Spinal cord (tissue), 10 donors: ENCODE results near the gene KRTAP10-2. TPM values are rescaled to one million over a fixed set of nuclear protein-coding genes. Genes with fewer than 3 reads are reported as not detected.

Experiments used
- DNase-seq, 6 donors: peaks; one replicate each; pipeline versions ENCODE4 v3.0.0 to v3.0.0-alpha.2; 2013 to 2015; ENCODE audit warnings: low spot score in 6 of 6, low read depth in 4 of 6
- H3K27ac ChIP-seq: one replicate; pipeline ENCODE4 v1.5.1; 2013; ENCODE audit warnings: low read depth, low read length, control low read depth
- H3K27me3 ChIP-seq: one replicate; pipeline ENCODE4 v1.6.1; 2013; ENCODE audit warnings: low read length; ENCODE audit not compliant: control insufficient read depth, insufficient read depth
- H3K36me3 ChIP-seq: one replicate; pipeline ENCODE4 v1.6.1; 2013; ENCODE audit warnings: low read length; ENCODE audit not compliant: control insufficient read depth, insufficient read depth
- H3K4me1 ChIP-seq: one replicate; pipeline ENCODE4 v1.6.1; 2013; ENCODE audit warnings: low read length; ENCODE audit not compliant: control insufficient read depth, insufficient read depth
- H3K4me3 ChIP-seq: one replicate; pipeline ENCODE4 v1.5.1; 2013; ENCODE audit warnings: low read depth, low read length, control low read depth
- H3K9me3 ChIP-seq: one replicate; pipeline ENCODE4 v1.6.1; 2013; ENCODE audit warnings: low read length; ENCODE audit not compliant: control insufficient read depth, insufficient read depth
- WGBS: methylation state at CpG from one replicate; pipeline ENCODE4 v1.1.5; 2013; ENCODE audit warnings: missing lambda C conversion rate; ENCODE audit not compliant: insufficient coverage; 5-methylcytosine and 5-hydroxymethylcytosine counted together
- polyA plus RNA-seq, 2 donors: library from polyadenylated mRNA; unstranded; fragments of 120-200 nt; gene quantifications; one replicate each; pipeline ENCODE4 v1.2.1, GENCODE V29; 2013; ENCODE audit not compliant: insufficient read length in 2 of 2
- total RNA-seq, 2 donors: library from RNA; depleted of rRNA in 1 of 2; stranded (reverse); fragments of 120-200 nt in 1 of 2; fragments of >200 nt in 1 of 2; gene quantifications; one replicate each; pipeline versions ENCODE4 v1.2.3 to v1.2.4, GENCODE V29; 2013 to 2014
- donor health status: healthy.

KRTAP10-2 gene
- total and polyA plus RNA-seq, 4 donors, result not detected

- H3K4me1 ChIP-seq, result peaks cover 9% of the 10 kb centered on the region
- H3K27ac ChIP-seq, result no peak overlapping the region
- H3K9me3 ChIP-seq, result peaks cover 2% of the 10 kb centered on the region
- peaks cover 4% of the 10 kb centered on the region for H3K27me3 ChIP-seq
- no peaks in the 10 kb centered on the region for H3K36me3 ChIP-seq
- WGBS, result 90% methylated on average over 8 of the region's 11 CpGs
- DNase-seq, result no peak
- no peak overlapping the region for H3K4me3 ChIP-seq
Measured at GRCh38 chr21:44514746-44515358, 36.5 kb downstream of the KRTAP10-2 start.

GRCh38 chr21:44514218-44514520 lies 37.1 kb downstream of the KRTAP10-2 start:
- no peak for DNase-seq
- Histone ChIP-seq H3K27me3 (peaks cover 4% of the 10 kb centered on the region), H3K27ac (no peak overlapping the region), H3K9me3 (no peaks in the 10 kb centered on the region), H3K4me1 (peaks cover 9% of the 10 kb centered on the region), H3K36me3 (no peaks in the 10 kb centered on the region), H3K4me3 (no peak overlapping the region)
- 86% methylated on average over 7 of the region's 7 CpGs for WGBS

- Histone ChIP-seq H3K4me1 (peaks cover 9% of the 10 kb centered on the region), H3K27ac (no peak overlapping the region), H3K9me3 (no peaks in the 10 kb centered on the region), H3K36me3 (no peaks in the 10 kb centered on the region), H3K4me3 (no peak overlapping the region), H3K27me3 (peaks cover 4% of the 10 kb centered on the region)
- 65% methylated on average over 15 of the region's 15 CpGs for WGBS
- peak in 1 of 6 donors; percentile 20 for DNase-seq
Measured at GRCh38 chr21:44513389-44514217, 37.7 kb downstream of the KRTAP10-2 start.

GRCh38 chr21:44512496-44513388 lies 38.6 kb downstream of the KRTAP10-2 start:
- Histone ChIP-seq H3K4me3 (no peak overlapping the region), H3K27me3 (peaks cover 4% of the 10 kb centered on the region), H3K9me3 (no peaks in the 10 kb centered on the region), H3K36me3 (no peaks in the 10 kb centered on the region), H3K27ac (no peak overlapping the region), H3K4me1 (peaks cover 9% of the 10 kb centered on the region)
- 78% methylated on average over 20 of the region's 21 CpGs for WGBS
- DNase-seq, result no peak

GRCh38 chr21:44511938-44512275 lies 39.4 kb downstream of the KRTAP10-2 start:
- no peak overlapping the region for H3K27ac ChIP-seq
- H3K9me3 ChIP-seq, result no peaks in the 10 kb centered on the region
- no peak for DNase-seq
- no peak overlapping the region for H3K4me3 ChIP-seq
- H3K27me3 ChIP-seq, result peaks cover 4% of the 10 kb centered on the region
- no peaks in the 10 kb centered on the region for H3K36me3 ChIP-seq
- H3K4me1 ChIP-seq, result peaks cover 9% of the 10 kb centered on the region
- 83% methylated on average over 8 of the region's 8 CpGs for WGBS

- peaks cover 10% of the 10 kb centered on the region for H3K4me1 ChIP-seq
- DNase-seq, result no peak
- 95% methylated on average over 11 of the region's 11 CpGs for WGBS
- no peak overlapping the region for H3K27ac ChIP-seq
- H3K36me3 ChIP-seq, result no peaks in the 10 kb centered on the region
- H3K27me3 ChIP-seq, result peaks cover 4% of the 10 kb centered on the region
- no peak overlapping the region for H3K4me3 ChIP-seq
- H3K9me3 ChIP-seq, result no peaks in the 10 kb centered on the region
Measured at GRCh38 chr21:44511219-44511937, 39.9 kb downstream of the KRTAP10-2 start.

GRCh38 chr21:44510508-44511218 lies 40.6 kb downstream of the KRTAP10-2 start:
- DNase-seq, result peak in 2 of 6 donors; percentile 37 to 38
- Histone ChIP-seq H3K27me3 (peaks cover 4% of the 10 kb centered on the region), H3K9me3 (no peaks in the 10 kb centered on the region), H3K4me3 (no peak overlapping the region), H3K4me1 (peaks cover 18% of the 10 kb centered on the region), H3K27ac (no peak overlapping the region), H3K36me3 (no peaks in the 10 kb centered on the region)
- 19% methylated on average over 36 of the region's 36 CpGs for WGBS

GRCh38 chr21:44510109-44510507 lies 41.2 kb downstream of the KRTAP10-2 start:
- Histone ChIP-seq H3K4me3 (no peak overlapping the region), H3K4me1 (peaks cover 19% of the 10 kb centered on the region), H3K9me3 (no peaks in the 10 kb centered on the region), H3K27me3 (peaks cover 4% of the 10 kb centered on the region), H3K27ac (no peak overlapping the region), H3K36me3 (no peaks in the 10 kb centered on the region)
- 69% methylated on average over 18 of the region's 18 CpGs for WGBS
- DNase-seq, result no peak

GRCh38 chr21:44509539-44509938 lies 41.8 kb downstream of the KRTAP10-2 start:
- Histone ChIP-seq H3K36me3 (no peaks in the 10 kb centered on the region), H3K27me3 (peaks cover 4% of the 10 kb centered on the region), H3K27ac (no peak overlapping the region), H3K9me3 (no peaks in the 10 kb centered on the region), H3K4me3 (no peak overlapping the region), H3K4me1 (peaks cover 19% of the 10 kb centered on the region)
- 74% methylated on average over 12 of the region's 12 CpGs for WGBS
- peak in 2 of 6 donors; percentile 39 to 52 for DNase-seq
